ENCODE data around the gene DEUP1.

DEUP1 gene

DNA sequence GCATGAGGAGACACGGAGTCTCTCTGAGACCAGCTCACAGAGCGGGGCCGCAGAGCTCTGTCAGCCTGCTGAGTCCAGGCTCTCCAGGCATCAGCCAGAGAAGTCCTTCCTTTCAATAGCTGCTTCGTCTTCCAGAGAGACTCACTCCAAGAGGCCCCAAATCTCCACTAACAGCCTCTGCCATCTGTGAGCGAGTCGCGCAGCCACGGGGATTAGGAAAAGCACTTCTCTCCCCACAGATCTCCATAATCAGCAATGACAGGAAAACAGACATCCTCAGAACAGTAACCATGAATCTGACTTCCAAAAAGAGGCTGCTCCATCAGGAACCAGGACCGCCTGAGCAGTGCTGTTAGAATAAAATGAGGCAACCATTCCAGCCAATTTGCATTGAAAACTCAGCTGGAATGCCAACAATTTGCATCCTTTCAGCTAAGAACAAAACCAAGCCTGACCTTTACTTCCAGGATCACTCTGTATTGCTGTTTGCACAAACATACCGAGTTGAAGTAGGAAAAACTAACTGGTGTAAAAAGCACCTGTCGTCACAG, 147.2 kb downstream of the DEUP1 start:
- DNase-seq (ENCODE audit: low read depth in 2 of 2): no peak

DNA sequence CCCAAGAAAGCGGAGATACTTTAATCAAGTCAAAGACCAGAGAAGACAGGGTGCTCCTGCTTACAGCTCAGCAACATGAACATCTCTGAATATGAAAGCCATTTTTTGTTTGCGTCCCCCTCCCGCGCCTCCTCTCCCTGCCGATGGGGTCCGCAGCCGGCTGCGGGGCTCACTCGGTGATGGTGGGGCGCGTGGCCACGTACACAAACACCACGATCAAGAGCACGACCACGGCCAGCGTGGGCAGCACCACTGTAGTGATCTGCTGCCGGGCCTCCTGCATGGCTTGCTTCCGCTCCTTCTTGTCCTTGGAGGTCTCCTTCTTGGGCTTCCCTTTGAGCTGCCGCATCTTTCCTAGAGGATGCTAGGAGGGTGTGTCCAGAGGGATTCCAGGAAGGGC, 148.3 kb downstream of the DEUP1 start:
- DNase-seq (ENCODE audit: low read depth in 2 of 2): no peak

DNA sequence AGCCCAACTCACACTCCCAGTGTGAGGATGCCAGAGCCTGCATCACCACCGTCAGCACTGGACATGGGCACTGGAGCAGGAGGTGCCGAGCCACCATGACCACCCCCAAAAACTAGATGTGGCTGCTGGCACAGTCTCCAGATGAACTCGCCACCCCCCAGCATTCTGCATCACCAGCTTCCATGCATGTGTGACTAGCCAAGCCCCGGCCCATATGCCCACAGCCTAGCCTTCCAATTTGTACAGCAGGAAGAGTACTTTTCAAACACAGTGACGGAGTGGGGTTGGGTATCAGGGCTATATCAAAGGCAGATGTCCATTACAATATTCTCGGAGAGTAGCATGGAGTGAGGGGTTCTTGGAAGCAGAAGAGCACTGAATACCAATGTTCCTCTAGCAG, 149.7 kb downstream of the DEUP1 start:
- no peak for DNase-seq (ENCODE audit: low read depth in 2 of 2)

DNA sequence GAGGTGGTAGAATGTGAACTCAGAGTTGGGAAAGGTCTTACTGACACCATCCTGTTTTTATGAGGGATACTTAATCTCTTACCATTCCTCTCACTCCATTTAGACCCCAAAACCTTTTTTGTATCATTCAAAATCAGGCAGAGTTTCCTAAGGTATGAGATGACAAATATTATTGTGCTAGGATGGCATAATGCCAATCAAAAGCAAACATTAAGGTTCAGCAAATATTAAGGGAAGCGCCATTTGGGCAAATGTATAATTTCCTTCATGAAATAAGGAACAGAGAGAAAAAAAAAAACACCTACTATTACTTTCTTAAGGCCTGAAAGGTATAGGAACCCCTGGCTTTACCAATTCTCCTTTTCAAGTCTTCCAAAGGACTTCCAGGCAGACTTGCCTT, 150.2 kb downstream of the DEUP1 start:
- DNase-seq (ENCODE audit: low read depth in 2 of 2): no peak

DNA sequence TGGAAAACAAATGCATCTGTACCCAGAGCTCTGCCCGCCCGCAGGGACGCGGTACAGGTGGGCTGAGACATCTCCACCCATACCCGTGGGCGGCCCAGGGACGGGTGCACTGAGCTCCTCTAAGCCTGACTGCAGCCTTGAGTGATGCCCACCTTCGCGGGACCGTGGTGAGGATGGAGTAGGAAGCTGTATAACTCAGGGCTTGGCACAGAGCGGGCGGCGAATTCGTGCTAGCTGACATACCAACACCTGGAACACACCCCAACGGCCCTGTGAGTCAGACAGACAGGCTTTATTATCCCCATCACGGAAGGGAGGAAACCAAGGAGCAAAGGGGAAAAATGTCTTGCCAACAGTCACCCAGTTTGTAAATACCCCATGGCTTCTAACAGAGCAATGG, 150.7 kb downstream of the DEUP1 start:
- DNase-seq (ENCODE audit: low read depth in 2 of 2): no peak

DNA sequence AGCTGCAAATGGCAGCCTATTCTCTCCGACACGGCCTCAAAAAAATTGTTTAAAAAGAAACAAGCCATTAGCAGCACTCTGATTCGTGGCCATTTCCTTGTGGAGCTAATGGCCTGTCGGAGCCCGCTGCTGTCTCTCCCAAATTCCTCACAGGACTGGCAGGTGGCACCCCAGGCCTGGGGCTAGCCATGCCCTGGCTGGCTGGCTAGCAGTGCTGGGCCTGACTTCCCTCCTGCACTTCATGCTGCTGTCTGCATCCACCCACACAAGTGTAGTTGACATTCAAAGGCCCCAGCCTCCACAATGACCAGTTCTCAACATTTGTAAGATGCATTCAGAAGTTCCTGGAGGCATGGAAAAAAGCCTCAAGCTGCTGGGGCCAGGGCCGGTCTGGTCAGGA, 151.2 kb downstream of the DEUP1 start:
- DNase-seq (ENCODE audit: low read depth in 2 of 2): no peak

DNA sequence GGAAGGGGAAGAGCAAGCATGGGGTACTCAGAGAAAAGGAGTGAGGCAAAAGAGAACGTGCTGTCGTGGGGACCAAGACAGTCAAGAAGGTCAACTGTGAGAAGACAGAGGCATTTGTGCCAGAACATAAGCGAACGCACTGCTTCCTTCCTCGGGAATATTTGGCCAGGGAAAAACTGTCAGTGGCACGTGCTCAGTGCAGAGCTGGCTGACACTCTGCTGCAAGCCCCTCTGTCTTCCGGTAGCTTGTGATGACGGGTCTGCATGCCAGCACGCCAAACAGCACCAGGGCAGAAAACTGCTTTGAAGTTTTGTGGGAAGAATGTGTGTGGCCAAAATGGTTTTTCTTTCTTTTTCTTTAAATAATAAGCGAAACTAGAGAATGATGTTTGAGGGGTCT, 152.0 kb downstream of the DEUP1 start:
- DNase-seq (ENCODE audit: low read depth in 2 of 2): no peak

DNA sequence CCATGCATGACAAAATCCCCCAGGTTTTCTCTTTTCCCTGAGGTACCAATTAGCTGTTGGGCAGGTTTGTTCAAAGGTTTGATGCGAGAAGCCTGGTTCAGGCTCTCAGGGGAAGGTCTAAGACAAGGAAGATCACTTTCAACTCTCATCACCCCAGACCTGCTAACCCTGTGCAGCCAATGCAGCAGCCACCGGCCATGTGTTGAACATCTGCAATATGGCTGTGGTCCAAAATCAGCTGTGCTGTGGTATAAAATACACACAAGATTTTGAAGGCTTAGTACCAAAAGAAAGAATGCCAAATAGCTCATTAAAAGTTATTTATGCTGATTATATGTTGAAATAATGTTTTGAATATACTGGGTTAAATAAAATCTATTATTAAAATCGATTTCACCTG, 154.2 kb downstream of the DEUP1 start:
- no peak for DNase-seq (ENCODE audit: low read depth in 2 of 2)

DNA sequence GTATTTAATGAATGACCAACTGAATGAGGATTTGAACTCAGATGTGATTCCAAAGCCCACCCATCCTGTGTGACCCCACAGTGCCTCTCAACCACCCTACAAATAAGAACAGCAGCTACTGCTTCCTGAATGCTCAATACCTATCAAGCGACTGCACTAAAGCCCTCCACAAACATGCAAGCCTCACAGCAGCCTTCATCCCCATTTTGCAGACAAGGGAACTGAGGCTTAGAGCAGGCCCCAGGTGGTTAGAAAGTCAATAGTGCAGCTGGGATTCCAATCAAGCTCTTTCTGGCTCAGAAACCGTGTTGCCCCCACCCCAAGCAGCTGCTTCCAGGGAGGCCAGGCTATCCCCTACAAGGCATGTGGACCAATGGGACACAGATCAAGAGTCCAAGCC, 155.4 kb downstream of the DEUP1 start:
- no peak for DNase-seq (ENCODE audit: low read depth in 2 of 2)

DNA sequence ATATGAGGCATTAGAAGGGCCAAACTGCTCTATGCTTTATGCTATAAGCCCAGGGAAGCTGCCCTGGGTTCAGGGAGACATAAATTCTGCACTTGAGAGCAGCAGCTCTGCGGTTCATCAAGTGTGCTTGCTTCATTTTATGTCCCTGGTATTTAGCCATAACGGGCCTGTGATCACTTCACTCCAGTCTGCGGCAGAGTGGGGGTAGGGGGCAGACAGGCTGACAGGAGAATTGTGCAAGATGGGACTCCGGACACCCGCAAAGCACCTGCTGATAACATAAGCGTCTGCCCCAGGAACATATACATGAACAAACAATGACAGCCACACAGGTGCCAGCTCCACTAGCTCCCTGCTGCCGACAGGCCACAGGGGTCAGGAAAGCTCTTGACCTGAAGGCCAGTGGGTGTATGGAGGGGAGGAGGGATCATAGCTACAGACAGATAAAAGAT, 156.5 kb downstream of the DEUP1 start:
- DNase-seq (ENCODE audit: low read depth in 2 of 2): no peak

Measured in stimulated activated CD8-positive, alpha-beta memory T cell treated with anti-CD3 and anti-CD28 coated beads, Interleukin-15, amount 100 ng/mL, for 48 hours (primary cell).